HFFc6 (cell line): ENCODE measurements around the gene OR8B3. TPM values are rescaled to one million over a fixed set of nuclear protein-coding genes. Genes with fewer than 3 reads are reported as not detected.

Experiments used
- DNase-seq: peaks from one replicate; pipeline ENCODE4 v3.0.0-alpha.2; 2018
- H3K27ac Mint-ChIP-seq: 2 replicates; pipeline ENCODE4 v1.8.0; 2020; ENCODE audit warnings: mild to moderate bottlenecking, mixed read lengths
- H3K27me3 Mint-ChIP-seq: 2 replicates; pipeline ENCODE4 v1.8.0; 2021; ENCODE audit warnings: mild to moderate bottlenecking, moderate library complexity, mixed read lengths; ENCODE audit not compliant: insufficient read depth
- H3K36me3 Mint-ChIP-seq: 2 replicates; pipeline ENCODE4 v1.8.0; 2021; ENCODE audit warnings: low read depth, mixed read lengths
- H3K4me1 Mint-ChIP-seq: 2 replicates; pipeline ENCODE4 v1.8.0; 2020; ENCODE audit warnings: low read depth, mixed read lengths
- H3K4me3 Mint-ChIP-seq: 2 replicates; pipeline ENCODE4 v1.8.0; 2020; ENCODE audit warnings: mild to moderate bottlenecking, moderate library complexity, mixed read lengths
- H3K9me3 Mint-ChIP-seq: 2 replicates; pipeline ENCODE4 v1.8.0; 2020; ENCODE audit warnings: mild to moderate bottlenecking, mixed read lengths
- CTCF ChIP-seq: fragments of 200-600 bp; sonication (generic); IDR thresholded peaks from 2 replicates; pipeline ENCODE4 v1.5.0; 2021; ENCODE audit warnings: antibody characterized with exemption, mild to moderate bottlenecking
- total RNA-seq, 6 experiments: library from RNA; stranded (reverse); fragmentation: NEBNext Ultra II Directional; extraction: Animal tissue kit (Norgen Biotek cat#: 25700); gene quantifications; 2 replicates in 1 of 6; 3 replicates in 5 of 6; pipeline ENCODE4 v1.2.3, GENCODE V29; 2021

The OR8B3 gene
- total RNA-seq, 6 experiments from 2014 or later = not detected

GRCh38 chr11:124441519-124441918 lies 42.7 kb upstream of the OR8B3 start:
- Mint-ChIP-seq H3K27me3 (peaks cover 6% of the 10 kb centered on the region), H3K36me3 (no peaks in the 10 kb centered on the region), H3K4me1 (no peaks in the 10 kb centered on the region), H3K4me3 (no peak overlapping the region), H3K9me3 (no peaks in the 10 kb centered on the region), H3K27ac (no peak overlapping the region)
- no peak for TF ChIP-seq CTCF
- DNase-seq = no peak

- no peaks in the 10 kb centered on the region for H3K36me3 Mint-ChIP-seq
- no peaks in the 10 kb centered on the region for H3K9me3 Mint-ChIP-seq
- peaks cover 6% of the 10 kb centered on the region for H3K27me3 Mint-ChIP-seq
These were observed 42.3 kb upstream of the OR8B3 start for GRCh38 chr11:124441081-124441480.

GRCh38 chr11:124440608-124441007 lies 41.8 kb upstream of the OR8B3 start:
- Mint-ChIP-seq H3K9me3 (no peaks in the 10 kb centered on the region), H3K4me1 (no peaks in the 10 kb centered on the region), H3K4me3 (no peak overlapping the region), H3K27ac (no peak overlapping the region), H3K36me3 (no peaks in the 10 kb centered on the region), H3K27me3 (peaks cover 6% of the 10 kb centered on the region)
- no peak for TF ChIP-seq CTCF
- DNase-seq = no peak

More at GRCh38 chr11:124441081-124441480, 42.3 kb upstream of the OR8B3 start:
- Mint-ChIP-seq H3K27ac (no peak overlapping the region), H3K4me1 (no peaks in the 10 kb centered on the region), H3K4me3 (no peak overlapping the region)
- no peak for TF ChIP-seq CTCF
- DNase-seq = no peak

GRCh38 chr11:124434699-124435098 lies 35.9 kb upstream of the OR8B3 start:
- H3K27me3 Mint-ChIP-seq = no peaks in the 10 kb centered on the region
- peaks cover 1% of the 10 kb centered on the region for H3K9me3 Mint-ChIP-seq
- no peak for DNase-seq
- H3K4me3 Mint-ChIP-seq = no peak overlapping the region
- H3K27ac Mint-ChIP-seq = no peak overlapping the region
- no peaks in the 10 kb centered on the region for H3K36me3 Mint-ChIP-seq
- H3K4me1 Mint-ChIP-seq = no peaks in the 10 kb centered on the region
- no peak for TF ChIP-seq CTCF

GRCh38 chr11:124429599-124429998 lies 30.8 kb upstream of the OR8B3 start:
- Mint-ChIP-seq H3K4me3 (no peak overlapping the region), H3K4me1 (no peaks in the 10 kb centered on the region), H3K27me3 (peaks cover 2% of the 10 kb centered on the region; the same call in 1 of the 2 replicates), H3K36me3 (no peaks in the 10 kb centered on the region), H3K27ac (no peak overlapping the region), H3K9me3 (peaks cover 13% of the 10 kb centered on the region)
- DNase-seq = no peak
- no peak for TF ChIP-seq CTCF

- peaks cover 6% of the 10 kb centered on the region for H3K27me3 Mint-ChIP-seq
- H3K9me3 Mint-ChIP-seq = peaks cover 9% of the 10 kb centered on the region
- no peak within 1 kb of the TSS for H3K4me3 Mint-ChIP-seq
- no peak for DNase-seq
- H3K27ac Mint-ChIP-seq = no peak within 1 kb of the TSS
- TF ChIP-seq CTCF = no peak
- H3K4me1 Mint-ChIP-seq = no peaks in the 10 kb centered on the region
- H3K36me3 Mint-ChIP-seq = no peaks in the 10 kb centered on the region
These were observed 25.6 kb upstream of the OR8B3 start, which contains the start of gene OR8B4 for GRCh38 chr11:124424384-124424921. Gene OR8B4 (minus strand): TSS chr11:124424871. CDS start chr11:124424871, 0 bp downstream.
